HCT116 (cell line): Measurements from ENCODE around the gene ACOXL.

Experiments used
- ATF3 ChIP-seq: IDR thresholded peaks from 2 replicates; pipeline ENCODE4 v1.6.1; 2012
- CTCF ChIP-seq, 3 experiments: fragments of 200-600 bp in 1 of 3; sonication (generic) in 1 of 3; IDR thresholded peaks in 2 of 3; conservative IDR thresholded peaks in 1 of 3; 2 replicates each; pipeline ENCODE4 v1.5.1; 2012 to 2017; ENCODE audit warnings: low read depth in 2 of 3, low read length in 2 of 3, antibody characterized with exemption in 1 of 3, borderline replicate concordance in 1 of 3, control low read depth in 1 of 3, mild to moderate bottlenecking in 1 of 3, mixed read lengths in 1 of 3, mixed run types in 1 of 3, moderate library complexity in 1 of 3; ENCODE audit not compliant: insufficient read depth in 1 of 3
- RAD21 ChIP-seq: IDR thresholded peaks from 2 replicates; pipeline ENCODE4 v1.6.1; 2012; ENCODE audit warnings: low read depth, mild to moderate bottlenecking
- SIN3A ChIP-seq: IDR thresholded peaks from 2 replicates; pipeline ENCODE4 v1.6.1; 2012; ENCODE audit warnings: low read depth
- YY1 ChIP-seq: IDR thresholded peaks from 2 replicates; pipeline ENCODE4 v1.6.1; 2011; ENCODE audit warnings: low read length, low read depth, moderate library complexity, mild to moderate bottlenecking; ENCODE audit not compliant: insufficient replicate concordance; ENCODE audit errors: extremely low read depth
- TF ChIP-seq, protein P1 (sequence below): IDR thresholded peaks from 2 replicates; pipeline ENCODE4 v1.6.1; 2011; ENCODE audit warnings: mild to moderate bottlenecking, low read length, moderate library complexity; ENCODE audit not compliant: insufficient replicate concordance; ENCODE audit errors: extremely low read depth
- TF ChIP-seq, protein P2 (sequence below): IDR thresholded peaks from 2 replicates; pipeline ENCODE4 v1.6.1; 2012; ENCODE audit warnings: low read depth
- TF ChIP-seq, protein P3 (sequence below): IDR thresholded peaks from 2 replicates; pipeline ENCODE4 v1.6.1; 2012

GRCh38 chr2:110958346-110959119 is 226.2 kb downstream of the ACOXL start:
- TF ChIP-seq, protein P1, sequence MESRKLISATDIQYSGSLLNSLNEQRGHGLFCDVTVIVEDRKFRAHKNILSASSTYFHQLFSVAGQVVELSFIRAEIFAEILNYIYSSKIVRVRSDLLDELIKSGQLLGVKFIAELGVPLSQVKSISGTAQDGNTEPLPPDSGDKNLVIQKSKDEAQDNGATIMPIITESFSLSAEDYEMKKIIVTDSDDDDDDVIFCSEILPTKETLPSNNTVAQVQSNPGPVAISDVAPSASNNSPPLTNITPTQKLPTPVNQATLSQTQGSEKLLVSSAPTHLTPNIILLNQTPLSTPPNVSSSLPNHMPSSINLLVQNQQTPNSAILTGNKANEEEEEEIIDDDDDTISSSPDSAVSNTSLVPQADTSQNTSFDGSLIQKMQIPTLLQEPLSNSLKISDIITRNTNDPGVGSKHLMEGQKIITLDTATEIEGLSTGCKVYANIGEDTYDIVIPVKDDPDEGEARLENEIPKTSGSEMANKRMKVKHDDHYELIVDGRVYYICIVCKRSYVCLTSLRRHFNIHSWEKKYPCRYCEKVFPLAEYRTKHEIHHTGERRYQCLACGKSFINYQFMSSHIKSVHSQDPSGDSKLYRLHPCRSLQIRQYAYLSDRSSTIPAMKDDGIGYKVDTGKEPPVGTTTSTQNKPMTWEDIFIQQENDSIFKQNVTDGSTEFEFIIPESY = no peak
- TF ChIP-seq SIN3A (no peak), RAD21 (no peak), CTCF (IDR thresholded peaks at IDR 0.05 in 2 of 3, conservative IDR thresholded peaks at IDR 0.05 in 1 of 3; ENCODE audit: borderline replicate concordance in 1 of 3, insufficient read depth in 1 of 3, low read depth in 2 of 3, low read length in 2 of 3) (no peak), ATF3 (no peak), YY1 (no peak)
- TF ChIP-seq, protein P2, sequence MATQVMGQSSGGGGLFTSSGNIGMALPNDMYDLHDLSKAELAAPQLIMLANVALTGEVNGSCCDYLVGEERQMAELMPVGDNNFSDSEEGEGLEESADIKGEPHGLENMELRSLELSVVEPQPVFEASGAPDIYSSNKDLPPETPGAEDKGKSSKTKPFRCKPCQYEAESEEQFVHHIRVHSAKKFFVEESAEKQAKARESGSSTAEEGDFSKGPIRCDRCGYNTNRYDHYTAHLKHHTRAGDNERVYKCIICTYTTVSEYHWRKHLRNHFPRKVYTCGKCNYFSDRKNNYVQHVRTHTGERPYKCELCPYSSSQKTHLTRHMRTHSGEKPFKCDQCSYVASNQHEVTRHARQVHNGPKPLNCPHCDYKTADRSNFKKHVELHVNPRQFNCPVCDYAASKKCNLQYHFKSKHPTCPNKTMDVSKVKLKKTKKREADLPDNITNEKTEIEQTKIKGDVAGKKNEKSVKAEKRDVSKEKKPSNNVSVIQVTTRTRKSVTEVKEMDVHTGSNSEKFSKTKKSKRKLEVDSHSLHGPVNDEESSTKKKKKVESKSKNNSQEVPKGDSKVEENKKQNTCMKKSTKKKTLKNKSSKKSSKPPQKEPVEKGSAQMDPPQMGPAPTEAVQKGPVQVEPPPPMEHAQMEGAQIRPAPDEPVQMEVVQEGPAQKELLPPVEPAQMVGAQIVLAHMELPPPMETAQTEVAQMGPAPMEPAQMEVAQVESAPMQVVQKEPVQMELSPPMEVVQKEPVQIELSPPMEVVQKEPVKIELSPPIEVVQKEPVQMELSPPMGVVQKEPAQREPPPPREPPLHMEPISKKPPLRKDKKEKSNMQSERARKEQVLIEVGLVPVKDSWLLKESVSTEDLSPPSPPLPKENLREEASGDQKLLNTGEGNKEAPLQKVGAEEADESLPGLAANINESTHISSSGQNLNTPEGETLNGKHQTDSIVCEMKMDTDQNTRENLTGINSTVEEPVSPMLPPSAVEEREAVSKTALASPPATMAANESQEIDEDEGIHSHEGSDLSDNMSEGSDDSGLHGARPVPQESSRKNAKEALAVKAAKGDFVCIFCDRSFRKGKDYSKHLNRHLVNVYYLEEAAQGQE = no peak
- TF ChIP-seq, protein P3, sequence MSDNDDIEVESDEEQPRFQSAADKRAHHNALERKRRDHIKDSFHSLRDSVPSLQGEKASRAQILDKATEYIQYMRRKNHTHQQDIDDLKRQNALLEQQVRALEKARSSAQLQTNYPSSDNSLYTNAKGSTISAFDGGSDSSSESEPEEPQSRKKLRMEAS = no peak
